RWPE1 (cell line): ENCODE measurements around the gene RAB1B.

Experiments
- CTCF ChIA-PET: fragments of 350-600 bp; sonication (Branson Sonifier 250); formaldehyde crosslinking; extraction: SDS; loops from one replicate; lab custom pipeline; 2021; lab: Yijun Ruan, JAX
- POLR2A ChIA-PET: fragments of 400-600 bp; formaldehyde crosslinking; extraction: SDS; loops from one replicate; lab custom pipeline; 2020; ENCODE audit warnings: antibody characterized with exemption; ENCODE audit not compliant: low non-redundant PET; lab: Yijun Ruan, JAX
- DNase-seq: peaks from one replicate; pipeline ENCODE4 v3.0.0; 2012; ENCODE audit warnings: low spot score
- H3K27ac ChIP-seq: fragments of 450-650 bp; 2 replicates; pipeline ENCODE4 v1.5.1; 2017
- TF ChIP-seq, protein P1 (sequence below): fragments of 450-650 bp; conservative IDR thresholded peaks from 2 replicates; pipeline ENCODE4 v1.5.1; 2017; ENCODE audit warnings: low read depth, mild to moderate bottlenecking

The RAB1B gene

DNA sequence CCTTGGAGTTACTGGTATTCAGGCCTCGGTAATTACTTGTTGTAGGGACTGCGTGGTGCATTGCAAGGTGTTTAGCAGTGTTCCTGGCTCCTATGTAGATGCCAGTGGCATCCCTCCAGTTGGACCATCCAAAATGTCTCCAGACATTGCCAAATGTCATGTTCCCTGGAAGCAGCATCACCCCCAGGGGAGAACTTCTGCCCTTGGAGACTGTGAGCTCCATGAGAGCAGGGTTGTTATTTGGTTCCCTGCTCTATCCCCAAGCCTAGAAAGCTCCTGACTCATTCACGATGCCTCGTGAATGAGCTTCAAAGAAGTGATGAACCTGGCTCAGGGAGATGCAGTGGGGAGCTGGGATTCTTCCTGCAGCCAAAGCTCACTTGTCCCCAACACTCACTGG lies 53.2 kb downstream of the RAB1B start:
- DNase-seq = no peak
- ChIA-PET POLR2A (no interaction called here), CTCF (interaction anchor here (0.7 kb wide), 1 partner anchor 17 kb away, joined by 3 read pairs; no protein-coding TSS in a partner anchor)
- peak overlapping the region; percentile 15; the same call in 1 of the 2 replicates for H3K27ac ChIP-seq
- TF ChIP-seq, protein P1, sequence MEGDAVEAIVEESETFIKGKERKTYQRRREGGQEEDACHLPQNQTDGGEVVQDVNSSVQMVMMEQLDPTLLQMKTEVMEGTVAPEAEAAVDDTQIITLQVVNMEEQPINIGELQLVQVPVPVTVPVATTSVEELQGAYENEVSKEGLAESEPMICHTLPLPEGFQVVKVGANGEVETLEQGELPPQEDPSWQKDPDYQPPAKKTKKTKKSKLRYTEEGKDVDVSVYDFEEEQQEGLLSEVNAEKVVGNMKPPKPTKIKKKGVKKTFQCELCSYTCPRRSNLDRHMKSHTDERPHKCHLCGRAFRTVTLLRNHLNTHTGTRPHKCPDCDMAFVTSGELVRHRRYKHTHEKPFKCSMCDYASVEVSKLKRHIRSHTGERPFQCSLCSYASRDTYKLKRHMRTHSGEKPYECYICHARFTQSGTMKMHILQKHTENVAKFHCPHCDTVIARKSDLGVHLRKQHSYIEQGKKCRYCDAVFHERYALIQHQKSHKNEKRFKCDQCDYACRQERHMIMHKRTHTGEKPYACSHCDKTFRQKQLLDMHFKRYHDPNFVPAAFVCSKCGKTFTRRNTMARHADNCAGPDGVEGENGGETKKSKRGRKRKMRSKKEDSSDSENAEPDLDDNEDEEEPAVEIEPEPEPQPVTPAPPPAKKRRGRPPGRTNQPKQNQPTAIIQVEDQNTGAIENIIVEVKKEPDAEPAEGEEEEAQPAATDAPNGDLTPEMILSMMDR = no peak

DNA sequence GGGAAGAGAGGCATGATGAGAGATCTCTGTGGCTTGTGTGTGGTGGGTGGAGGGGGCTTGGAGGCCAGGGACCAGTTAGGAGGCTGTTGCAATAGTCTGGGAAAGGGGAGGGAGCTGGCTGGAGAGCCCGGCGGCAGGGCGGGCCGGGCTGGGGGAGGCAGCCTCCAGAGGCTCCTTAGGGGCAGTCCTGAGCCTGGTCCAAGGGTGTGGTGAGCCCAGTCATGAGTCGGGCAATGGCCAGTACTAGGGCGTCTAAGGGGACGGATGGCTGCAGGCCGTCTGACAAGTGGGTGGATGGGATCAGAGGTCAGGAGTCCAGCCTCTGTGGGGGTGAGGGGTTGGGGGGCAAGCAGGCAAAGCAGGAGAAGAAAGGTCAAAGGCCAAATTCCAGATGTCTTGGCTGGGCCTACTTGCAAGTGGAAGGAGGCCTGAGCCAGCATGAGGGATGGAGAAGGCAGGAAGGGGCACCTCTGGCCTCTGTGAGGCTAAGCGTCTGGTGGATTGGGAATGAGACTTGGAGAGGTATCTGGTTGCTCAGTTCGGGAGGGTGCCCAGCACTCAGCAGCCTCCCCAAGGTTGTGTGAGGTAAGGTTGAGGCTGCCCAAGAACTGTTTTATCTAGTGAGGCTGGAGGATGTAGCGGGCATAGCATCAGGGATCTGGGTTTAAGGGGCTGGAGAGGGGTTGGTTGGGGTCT lies 54.4 kb downstream of the RAB1B start:
- ChIA-PET CTCF (no interaction called here), POLR2A (no interaction called here)
- TF ChIP-seq, protein P1 = no peak
- peak overlapping the region; percentile 15; the same call in 1 of the 2 replicates for H3K27ac ChIP-seq
- no peak for DNase-seq

DNA sequence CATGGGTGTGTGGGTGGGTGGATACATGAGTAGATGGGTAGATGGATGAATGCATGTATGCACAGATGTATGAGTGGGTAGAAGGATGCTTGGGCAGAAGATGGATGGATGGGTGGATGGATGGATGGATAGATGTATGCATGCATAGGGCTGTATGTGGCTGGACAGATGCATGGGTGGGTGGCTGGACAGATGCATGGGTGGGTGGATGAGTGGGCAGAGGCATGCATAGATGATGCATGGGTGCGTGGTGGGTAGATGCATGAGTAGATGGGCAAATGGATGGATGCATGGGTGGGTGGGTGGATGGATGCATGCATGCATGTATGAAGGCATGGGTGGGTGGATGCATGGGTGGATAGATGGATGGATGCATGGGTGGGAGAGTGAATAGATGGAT lies 55.2 kb downstream of the RAB1B start:
- no peak for DNase-seq
- ChIA-PET POLR2A (no interaction called here), CTCF (interaction anchor here (3.7 kb wide), 1 partner anchor 11 kb away, joined by 25 read pairs; no protein-coding TSS in a partner anchor)
- H3K27ac ChIP-seq = peak overlapping the region; percentile 100; the same call in 1 of the 2 replicates
- TF ChIP-seq, protein P1 = no peak

DNA sequence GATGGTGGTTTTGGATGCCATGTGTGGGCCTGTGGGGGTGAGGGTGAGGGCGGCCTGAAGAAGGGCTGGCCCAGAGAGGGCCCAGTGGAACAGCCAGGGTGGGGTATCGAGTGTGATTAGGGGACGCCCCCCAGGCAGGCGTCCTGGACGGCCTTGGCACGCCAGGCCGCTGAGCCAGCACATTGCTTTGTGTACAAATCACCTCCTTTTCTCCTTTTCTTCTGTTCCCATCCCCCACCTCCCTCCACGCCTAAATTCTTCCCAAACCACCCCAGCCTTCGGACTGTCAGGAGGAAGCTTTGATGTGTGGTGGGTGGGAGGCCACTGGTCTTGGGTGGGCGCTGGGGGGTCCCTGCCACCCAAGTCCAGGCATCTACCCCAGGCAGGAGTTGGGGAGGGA lies 56.2 kb downstream of the RAB1B start:
- TF ChIP-seq, protein P1 = no peak
- CTCF ChIA-PET = interaction anchor here (3.7 kb wide), 1 partner anchor 12 kb away, joined by 25 read pairs; no protein-coding TSS in a partner anchor
- POLR2A ChIA-PET = no interaction called here
- DNase-seq = no peak
- peak overlapping the region; percentile 100 for H3K27ac ChIP-seq

DNA sequence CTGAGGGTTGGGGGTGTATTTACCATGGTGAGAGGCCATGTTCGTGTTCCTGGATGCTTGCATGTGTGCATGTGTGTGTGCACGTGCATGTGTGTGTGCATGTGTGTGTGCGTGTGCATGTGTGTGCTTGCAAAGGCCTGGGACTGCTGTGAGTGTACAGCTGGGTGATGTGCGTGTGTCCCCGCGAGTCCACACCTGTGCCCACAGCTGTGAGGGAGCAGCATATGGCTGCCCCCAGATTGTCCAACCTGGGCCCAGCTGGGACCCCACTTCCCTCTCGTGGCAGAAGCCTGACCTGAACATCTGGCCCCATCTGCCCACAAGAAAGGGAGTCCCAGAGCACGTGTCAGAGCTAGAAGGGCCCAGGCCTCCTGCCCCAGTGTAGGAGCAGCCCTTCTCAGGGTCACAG lies 56.8 kb downstream of the RAB1B start:
- DNase-seq = no peak
- TF ChIP-seq, protein P1 = no peak
- CTCF ChIA-PET = interaction anchor here (3.7 kb wide), 1 partner anchor 13 kb away, joined by 25 read pairs; no protein-coding TSS in a partner anchor
- H3K27ac ChIP-seq = peak overlapping the region; percentile 100
- POLR2A ChIA-PET = no interaction called here

DNA sequence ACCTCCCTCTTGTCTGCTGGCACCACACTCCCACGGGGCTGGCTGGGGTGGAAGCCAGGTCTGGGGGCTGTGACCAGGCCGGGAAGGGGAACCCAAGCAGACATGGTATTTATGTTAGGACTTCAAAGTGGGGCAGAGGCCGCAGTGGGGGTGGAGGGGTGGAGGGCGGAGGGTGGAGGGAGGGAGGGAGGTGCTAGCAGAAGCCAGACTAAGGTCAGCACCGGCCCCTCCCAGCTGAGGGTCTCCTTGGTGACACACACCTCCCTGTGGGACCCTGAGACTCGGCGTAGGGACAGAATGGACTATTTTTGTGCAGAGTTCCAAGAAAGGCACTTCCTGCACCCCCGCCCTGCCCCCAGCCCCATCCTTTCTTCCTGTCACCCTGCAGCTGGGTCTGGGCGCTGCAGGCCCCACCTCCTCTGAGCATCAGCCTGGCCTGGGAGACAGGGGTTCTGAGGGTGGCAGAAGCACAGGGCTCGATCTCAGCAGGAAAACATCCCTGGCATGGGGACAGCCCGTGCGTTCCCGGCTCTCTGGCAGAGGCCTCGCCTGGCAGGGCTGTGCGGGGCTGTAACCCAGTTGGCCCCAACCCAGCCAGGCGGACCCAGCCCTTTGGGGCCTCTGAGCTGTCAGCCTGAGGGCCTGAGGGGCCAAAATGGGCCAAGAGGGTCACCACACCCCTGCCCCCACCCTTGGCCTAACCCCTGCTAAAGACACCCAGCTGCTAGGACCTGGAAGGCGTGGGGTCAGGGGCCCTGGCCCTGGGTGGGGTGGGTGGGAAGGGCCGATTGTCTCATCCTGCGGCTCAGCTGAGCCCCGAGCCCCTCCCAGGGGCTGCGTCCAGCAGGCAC lies 58.0 kb downstream of the RAB1B start:
- TF ChIP-seq, protein P1 = no peak
- no peak for DNase-seq
- ChIA-PET POLR2A (interaction anchor here (0.9 kb wide), 1 partner anchor 9 kb away, joined by 8 read pairs; no protein-coding TSS in a partner anchor), CTCF (interaction anchor here (0.5 to 3.7 kb wide), 3 partner anchors 9 to 37 kb away, joined by 3 to 25 read pairs (median 3); no protein-coding TSS in a partner anchor)
- peak overlapping the region; percentile 100 for H3K27ac ChIP-seq
